Osteocyte (in vitro differentiated cells): ENCODE data around the gene MYO1D. TPM values are rescaled to one million over a fixed set of nuclear protein-coding genes. Genes with fewer than 3 reads are reported as not detected.

Source experiments
- DNase-seq: peaks from one replicate; pipeline ENCODE4 v3.0.0; 2021; ENCODE audit warnings: mixed read lengths; ENCODE audit not compliant: unreplicated experiment; ENCODE audit errors: extremely low spot score
- H3K27ac Mint-ChIP-seq: one replicate; pipeline ENCODE4 v1.8.0; 2021; ENCODE audit warnings: mild to moderate bottlenecking, mixed read lengths; ENCODE audit not compliant: unreplicated experiment
- H3K27me3 Mint-ChIP-seq: one replicate; pipeline ENCODE4 v1.8.0; 2021; ENCODE audit warnings: mixed read lengths; ENCODE audit not compliant: unreplicated experiment
- H3K36me3 Mint-ChIP-seq: one replicate; pipeline ENCODE4 v1.8.0; 2021; ENCODE audit warnings: mixed read lengths; ENCODE audit not compliant: unreplicated experiment
- H3K4me1 Mint-ChIP-seq: one replicate; pipeline ENCODE4 v1.8.0; 2021; ENCODE audit warnings: mixed read lengths; ENCODE audit not compliant: unreplicated experiment
- H3K4me3 Mint-ChIP-seq: one replicate; pipeline ENCODE4 v1.8.0; 2021; ENCODE audit warnings: mild to moderate bottlenecking, moderate library complexity, mixed read lengths; ENCODE audit not compliant: unreplicated experiment
- H3K9me3 Mint-ChIP-seq: one replicate; pipeline ENCODE4 v1.8.0; 2021; ENCODE audit warnings: mixed read lengths; ENCODE audit not compliant: unreplicated experiment
- CTCF ChIP-seq: fragments of 200-600 bp; sonication (generic); IDR thresholded peaks from 2 replicates; pipeline ENCODE4 v1.5.0; 2021; ENCODE audit warnings: antibody characterized with exemption, mild to moderate bottlenecking, moderate library complexity
- total RNA-seq: library from RNA; stranded (reverse); gene quantifications from 2 replicates; pipeline ENCODE4 v1.2.1, GENCODE V29; 2021

The MYO1D gene
- total RNA-seq, 1 donor from 2014 or later, result 19.1 TPM

GRCh38 chr17:32875230-32875917, 1.6 kb downstream of the MYO1D start:
- H3K36me3 Mint-ChIP-seq, result no peaks in the 10 kb centered on the region
- no peak for TF ChIP-seq CTCF
- DNase-seq, result no peak
- peaks cover 5% of the 10 kb centered on the region for H3K27me3 Mint-ChIP-seq
- no peaks in the 10 kb centered on the region for H3K9me3 Mint-ChIP-seq
- H3K27ac Mint-ChIP-seq, result peak overlapping the region; percentile 78
- peaks cover 19% of the 10 kb centered on the region for H3K4me1 Mint-ChIP-seq
- peak overlapping the region; percentile 89 for H3K4me3 Mint-ChIP-seq

- H3K4me1 Mint-ChIP-seq, result peaks cover 28% of the 10 kb centered on the region
Observed at GRCh38 chr17:32873114-32873513, 3.8 kb downstream of the MYO1D start.

GRCh38 chr17:32871746-32872145, 5.2 kb downstream of the MYO1D start:
- Mint-ChIP-seq H3K36me3 (peaks cover 2% of the 10 kb centered on the region), H3K9me3 (no peaks in the 10 kb centered on the region), H3K27me3 (no peaks in the 10 kb centered on the region), H3K4me3 (no peak overlapping the region), H3K27ac (no peak overlapping the region), H3K4me1 (peaks cover 20% of the 10 kb centered on the region)
- no peak for DNase-seq
- TF ChIP-seq CTCF, result no peak

More at GRCh38 chr17:32873114-32873513, 3.8 kb downstream of the MYO1D start:
- Mint-ChIP-seq H3K36me3 (peaks cover 2% of the 10 kb centered on the region), H3K27ac (no peak overlapping the region), H3K4me3 (no peak overlapping the region), H3K9me3 (no peaks in the 10 kb centered on the region), H3K27me3 (no peaks in the 10 kb centered on the region)
- TF ChIP-seq CTCF, result no peak
- no peak for DNase-seq

- no peak for DNase-seq
- Mint-ChIP-seq H3K27me3 (no peaks in the 10 kb centered on the region), H3K27ac (no peak overlapping the region), H3K4me1 (peaks cover 18% of the 10 kb centered on the region), H3K9me3 (no peaks in the 10 kb centered on the region), H3K4me3 (no peak overlapping the region), H3K36me3 (peaks cover 2% of the 10 kb centered on the region)
- TF ChIP-seq CTCF, result no peak
Observed at GRCh38 chr17:32870969-32871368, 6.0 kb downstream of the MYO1D start.

GRCh38 chr17:32870027-32870670, 6.8 kb downstream of the MYO1D start:
- no peak overlapping the region for H3K4me3 Mint-ChIP-seq
- H3K9me3 Mint-ChIP-seq, result no peaks in the 10 kb centered on the region
- peaks cover 2% of the 10 kb centered on the region for H3K36me3 Mint-ChIP-seq
- H3K27me3 Mint-ChIP-seq, result no peaks in the 10 kb centered on the region
- no peak for TF ChIP-seq CTCF
- DNase-seq, result no peak
- H3K4me1 Mint-ChIP-seq, result peaks cover 15% of the 10 kb centered on the region
- no peak overlapping the region for H3K27ac Mint-ChIP-seq
